Tibial nerve (tissue), 4 donors: ENCODE measurements around the gene MLC1.

Experiments
- EP300 ChIP-seq, 2 donors: sonication (generic); formaldehyde crosslinking; IDR thresholded peaks; one replicate each; pipeline ENCODE4 v1.6.1; 2017; ENCODE audit warnings: antibody characterized with exemption in 2 of 2, mild to moderate bottlenecking in 1 of 2
- TF ChIP-seq, protein P1 (sequence below), 5 experiments: fragments of 200-600 bp in 3 of 5; fragments of 450-650 bp in 2 of 5; sonication (generic) in 3 of 5; IDR thresholded peaks; one replicate each; pipeline ENCODE4 v1.5.1; 2016 to 2019; ENCODE audit warnings: antibody characterized with exemption in 5 of 5, mild to moderate bottlenecking in 3 of 5, moderate library complexity in 2 of 5

DNA sequence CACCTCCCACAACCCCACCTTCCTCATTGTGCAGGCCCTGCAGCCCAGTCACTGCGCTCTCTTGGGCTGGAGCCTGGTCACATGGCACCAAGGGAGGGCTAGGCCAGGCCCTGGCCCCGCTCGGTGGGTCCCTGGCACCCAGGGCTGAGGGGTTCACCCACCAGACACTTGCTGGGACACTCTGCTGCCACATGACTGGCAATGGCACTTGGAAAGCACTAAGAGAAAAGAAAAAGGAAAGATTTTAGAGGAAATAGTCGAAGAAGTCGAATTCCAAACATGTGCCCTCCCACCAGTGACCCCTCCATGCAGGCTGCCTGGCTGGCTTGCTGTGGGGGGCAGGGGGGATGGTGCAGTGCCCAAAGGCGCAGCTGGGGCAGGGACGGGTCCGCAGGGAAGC, 14.9 kb downstream of the MLC1 start:
- TF ChIP-seq, protein P1, sequence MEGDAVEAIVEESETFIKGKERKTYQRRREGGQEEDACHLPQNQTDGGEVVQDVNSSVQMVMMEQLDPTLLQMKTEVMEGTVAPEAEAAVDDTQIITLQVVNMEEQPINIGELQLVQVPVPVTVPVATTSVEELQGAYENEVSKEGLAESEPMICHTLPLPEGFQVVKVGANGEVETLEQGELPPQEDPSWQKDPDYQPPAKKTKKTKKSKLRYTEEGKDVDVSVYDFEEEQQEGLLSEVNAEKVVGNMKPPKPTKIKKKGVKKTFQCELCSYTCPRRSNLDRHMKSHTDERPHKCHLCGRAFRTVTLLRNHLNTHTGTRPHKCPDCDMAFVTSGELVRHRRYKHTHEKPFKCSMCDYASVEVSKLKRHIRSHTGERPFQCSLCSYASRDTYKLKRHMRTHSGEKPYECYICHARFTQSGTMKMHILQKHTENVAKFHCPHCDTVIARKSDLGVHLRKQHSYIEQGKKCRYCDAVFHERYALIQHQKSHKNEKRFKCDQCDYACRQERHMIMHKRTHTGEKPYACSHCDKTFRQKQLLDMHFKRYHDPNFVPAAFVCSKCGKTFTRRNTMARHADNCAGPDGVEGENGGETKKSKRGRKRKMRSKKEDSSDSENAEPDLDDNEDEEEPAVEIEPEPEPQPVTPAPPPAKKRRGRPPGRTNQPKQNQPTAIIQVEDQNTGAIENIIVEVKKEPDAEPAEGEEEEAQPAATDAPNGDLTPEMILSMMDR (IDR thresholded peaks at IDR 0.05) = no peak
- no peak for TF ChIP-seq EP300 (IDR thresholded peaks at IDR 0.05)
